ENCODE results near the gene RELB.

- no peak for TF ChIP-seq EZH2 (IDR thresholded peaks at IDR 0.05)
- no peak for TF ChIP-seq POLR2AphosphoS5 (IDR thresholded peaks at IDR 0.05; ENCODE audit: borderline replicate concordance, low read depth, low read length)
- no peak for TF ChIP-seq FOXP2 (optimal IDR thresholded peaks at IDR 0.05; ENCODE audit: control extremely low read depth, extremely low read length, insufficient read depth)
Measured at GRCh38 chr19:44968118-44968517, 33.1 kb upstream of the RELB start.
